ENCODE measurements around the gene RASGRF2.

The RASGRF2 gene

GRCh38 chr5:81134066-81134465, 173.9 kb downstream of the RASGRF2 start:
- DNase-seq (ENCODE audit: low spot score) (no peak), FAIRE-seq (no peak)

DNA sequence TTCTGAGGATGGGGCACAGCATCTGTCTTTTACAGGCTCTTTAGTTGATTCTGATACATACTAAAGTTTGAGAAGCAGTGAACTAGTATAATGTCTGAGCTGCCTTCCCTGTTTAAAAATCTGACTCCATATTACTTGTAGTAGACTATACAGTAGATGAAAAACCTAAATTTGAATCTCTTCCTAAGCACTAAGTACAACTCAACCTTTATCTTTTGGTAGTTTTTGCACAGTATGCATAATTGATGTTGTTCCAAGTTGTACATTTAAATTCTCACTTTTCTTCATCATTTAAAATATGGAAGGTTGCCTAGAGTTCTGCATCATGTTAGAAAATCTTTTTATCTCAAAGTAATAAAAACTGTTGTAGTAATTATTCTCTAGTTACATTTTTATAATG, 174.4 kb downstream of the RASGRF2 start:
- DNase-seq (ENCODE audit: low spot score), result no peak
- no peak for FAIRE-seq

DNA sequence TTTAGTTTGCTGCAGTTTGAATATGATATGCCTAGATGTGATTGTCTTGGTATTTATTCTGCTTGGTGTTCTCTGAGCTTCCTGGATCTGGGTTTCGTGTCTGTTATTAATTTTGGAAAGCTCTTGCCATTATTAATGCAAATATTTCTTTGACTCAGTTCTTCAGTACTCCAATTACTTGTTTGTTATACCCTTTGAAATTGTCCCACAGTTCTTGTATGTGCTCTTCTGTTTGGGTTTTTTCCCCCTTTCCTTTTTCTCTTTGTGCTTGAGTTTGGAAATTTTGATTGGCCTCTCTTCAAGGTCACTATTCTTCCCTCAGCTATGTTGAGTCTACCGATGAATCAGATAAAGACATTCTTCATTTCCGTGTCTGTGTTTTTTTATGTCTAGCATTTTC, 176.4 kb downstream of the RASGRF2 start:
- FAIRE-seq, result no peak
- DNase-seq (ENCODE audit: low spot score), result no peak

GRCh38 chr5:81137833-81138232, 177.7 kb downstream of the RASGRF2 start:
- no peak for FAIRE-seq

GRCh38 chr5:81140441-81140840, 180.3 kb downstream of the RASGRF2 start:
- DNase-seq (ENCODE audit: low spot score) (no peak), FAIRE-seq (no peak)

More at GRCh38 chr5:81137833-81138232, 177.7 kb downstream of the RASGRF2 start:
- DNase-seq (ENCODE audit: low spot score), result no peak

- no peak for FAIRE-seq
- no peak for DNase-seq (ENCODE audit: low spot score)
Observed at GRCh38 chr5:81140943-81141342, 180.8 kb downstream of the RASGRF2 start.

GRCh38 chr5:81142108-81142507, 181.9 kb downstream of the RASGRF2 start:
- no peak for FAIRE-seq
- DNase-seq (ENCODE audit: low spot score), result no peak

GRCh38 chr5:81145329-81145935, 185.3 kb downstream of the RASGRF2 start:
- no peak for DNase-seq (ENCODE audit: low spot score)
- no peak for FAIRE-seq

DNA sequence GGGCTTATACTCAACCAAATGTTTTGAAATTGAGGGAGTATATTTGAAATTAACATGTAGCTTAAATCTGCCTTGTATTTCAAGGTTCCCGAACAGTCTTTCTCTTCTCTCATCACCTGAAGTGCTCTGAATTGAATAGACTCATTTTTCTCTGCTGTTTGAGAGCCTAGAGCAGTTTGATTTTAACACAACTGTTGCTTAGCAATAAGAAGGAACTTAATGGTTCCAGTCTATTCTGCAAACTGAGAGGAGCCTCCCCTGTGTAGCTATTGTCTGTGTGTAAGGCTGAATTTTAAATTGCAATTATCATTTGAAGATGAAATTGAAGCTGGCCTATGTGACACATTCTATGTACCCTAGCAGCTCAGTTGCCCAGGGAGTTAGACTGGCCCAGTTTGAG, 185.9 kb downstream of the RASGRF2 start:
- FAIRE-seq (no peak), DNase-seq (ENCODE audit: low spot score) (no peak)

- FAIRE-seq, result no peak
- DNase-seq (ENCODE audit: low spot score), result no peak
Observed at GRCh38 chr5:81147011-81147885, 187.1 kb downstream of the RASGRF2 start.

- DNase-seq (ENCODE audit: low spot score) (no peak), FAIRE-seq (no peak)
Observed at GRCh38 chr5:81147886-81148571, 187.9 kb downstream of the RASGRF2 start.

DNA sequence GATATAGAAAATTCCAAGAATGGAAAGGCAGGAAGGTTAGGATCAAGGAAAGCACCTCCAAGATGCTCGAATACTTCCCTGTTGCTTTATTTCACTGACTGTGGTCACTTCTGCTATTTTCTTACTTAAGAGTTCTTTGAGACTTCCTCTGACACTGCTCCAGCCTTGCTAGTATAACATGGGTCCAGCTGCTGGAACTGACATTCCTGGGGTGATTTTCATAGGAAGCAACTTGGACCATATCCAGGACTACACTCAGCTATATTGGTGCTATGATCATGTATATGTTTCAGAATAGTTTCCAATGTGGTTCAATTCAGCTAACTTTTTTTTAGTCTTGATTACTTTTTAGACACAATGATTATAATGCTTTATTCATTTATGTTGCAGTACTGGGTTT, 191.4 kb downstream of the RASGRF2 start:
- DNase-seq (ENCODE audit: low spot score), result no peak
- FAIRE-seq, result no peak

- FAIRE-seq, result no peak
Observed at GRCh38 chr5:81154725-81155124, 194.6 kb downstream of the RASGRF2 start.

GRCh38 chr5:81156732-81157131, 196.6 kb downstream of the RASGRF2 start:
- DNase-seq (ENCODE audit: low spot score) (no peak), FAIRE-seq (no peak)

More at GRCh38 chr5:81154725-81155124, 194.6 kb downstream of the RASGRF2 start:
- DNase-seq (ENCODE audit: low spot score), result no peak

DNA sequence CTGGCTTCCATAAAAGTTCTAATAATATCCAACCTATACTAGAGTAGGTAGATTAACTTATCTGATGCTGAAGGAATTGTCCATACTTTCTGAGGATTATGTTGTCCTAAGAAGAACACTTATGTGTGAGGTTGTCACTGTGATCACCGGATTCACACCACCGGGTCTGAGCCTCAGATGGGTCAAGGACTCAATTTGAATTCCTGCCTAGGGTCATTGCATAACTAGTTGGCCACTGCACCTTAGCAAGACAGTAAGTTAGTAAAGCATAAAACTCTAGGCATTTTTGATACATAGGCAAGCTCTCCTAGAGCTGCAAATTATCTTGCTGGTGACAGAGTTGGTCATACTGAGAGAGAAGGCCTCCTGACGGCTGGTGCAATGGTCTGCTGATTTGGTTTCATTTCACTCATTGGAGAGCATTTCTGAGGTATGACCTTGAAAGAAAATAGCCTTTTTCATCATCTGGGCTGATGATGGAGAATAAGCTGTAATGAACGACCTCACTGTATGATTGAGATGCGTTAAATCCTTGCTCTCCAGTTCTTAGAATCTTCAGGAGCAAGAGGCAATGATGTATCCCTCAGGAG, 200.9 kb downstream of the RASGRF2 start:
- DNase-seq (ENCODE audit: low spot score) (no peak), FAIRE-seq (no peak)

- DNase-seq (ENCODE audit: low spot score) (no peak), FAIRE-seq (no peak)
Observed at GRCh38 chr5:81162501-81162900, 202.3 kb downstream of the RASGRF2 start.

GRCh38 chr5:81163651-81164050, 203.5 kb downstream of the RASGRF2 start:
- DNase-seq (ENCODE audit: low spot score), result no peak
- no peak for FAIRE-seq

- no peak for DNase-seq (ENCODE audit: low spot score)
- FAIRE-seq, result no peak
Observed at GRCh38 chr5:81164476-81164875, 204.3 kb downstream of the RASGRF2 start.

DNA sequence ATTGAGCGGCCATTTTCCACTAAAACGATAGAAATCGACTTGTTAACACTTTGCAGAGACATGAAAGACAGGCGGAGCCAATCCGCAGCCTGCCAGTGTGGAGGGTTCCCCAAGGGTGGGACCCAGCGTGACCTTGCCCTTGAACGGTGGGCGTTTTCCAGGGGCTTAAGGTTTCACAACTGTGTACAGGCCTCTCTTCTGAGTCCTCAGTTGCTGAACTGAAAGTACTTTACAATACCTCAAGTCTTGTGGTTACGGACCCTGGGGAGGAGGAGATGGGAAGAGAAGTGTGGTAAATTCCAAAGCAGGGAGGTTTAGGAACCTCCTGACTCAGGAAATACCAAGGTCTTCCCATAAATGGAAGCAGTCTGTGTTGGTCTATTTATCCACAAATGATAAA, 204.8 kb downstream of the RASGRF2 start:
- FAIRE-seq (no peak), DNase-seq (ENCODE audit: low spot score) (peak; percentile 7)

DNA sequence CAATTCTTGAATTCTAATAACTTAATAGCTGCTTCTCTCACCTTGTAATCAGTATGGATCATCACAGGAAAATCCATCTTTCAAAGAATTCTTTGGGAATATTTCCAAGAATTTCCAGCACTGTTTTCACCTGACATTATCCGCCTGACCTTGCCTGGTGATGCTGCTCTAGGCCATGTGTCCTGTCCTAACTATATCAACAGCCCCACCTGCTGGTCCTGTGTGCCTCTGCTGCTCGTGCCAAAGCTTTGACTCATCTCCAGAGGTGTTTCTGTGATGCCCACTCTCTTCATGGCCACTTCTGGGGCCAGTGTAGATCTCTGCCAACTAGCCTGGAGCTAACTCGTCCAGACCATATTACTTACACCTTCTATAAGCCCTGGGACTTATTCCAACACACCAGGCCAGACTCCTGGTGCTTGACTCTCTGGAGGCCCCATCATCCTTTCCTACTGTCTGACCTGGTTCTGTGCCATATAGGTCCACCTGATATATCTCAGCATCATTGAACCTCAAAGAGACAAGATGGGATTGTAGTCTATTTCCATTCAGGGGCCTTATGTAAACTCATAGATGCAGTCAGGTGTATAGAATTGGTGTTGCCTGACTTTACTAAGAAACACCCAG, 205.4 kb downstream of the RASGRF2 start:
- peak; percentile 40 for DNase-seq (ENCODE audit: low spot score)
- FAIRE-seq, result no peak

DNA sequence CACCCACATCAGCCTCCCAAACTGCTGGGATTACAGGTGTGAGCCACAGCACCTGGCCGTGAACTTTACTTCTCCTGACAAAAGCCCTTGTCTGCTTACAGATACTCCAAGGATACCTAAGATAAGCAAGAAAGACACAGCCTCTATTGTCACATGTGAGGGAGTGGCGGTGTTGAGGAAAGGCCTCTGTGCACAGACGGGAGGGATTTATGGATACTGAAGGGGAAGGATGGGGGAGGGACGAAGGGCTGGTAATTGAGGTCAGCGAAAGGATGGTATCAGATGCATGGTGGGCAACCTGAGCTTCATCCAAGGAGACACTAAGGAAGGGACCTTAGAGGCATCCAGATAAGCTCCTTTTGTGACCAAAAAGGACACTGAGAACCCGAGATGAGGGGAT, 206.3 kb downstream of the RASGRF2 start:
- DNase-seq (ENCODE audit: low spot score), result no peak
- FAIRE-seq, result no peak

Measured in RCC 7860 (cell line).